H1 (cell line): ENCODE data around the gene AP2A2. TPM values are rescaled to one million over a fixed set of nuclear protein-coding genes. Genes with fewer than 3 reads are reported as not detected.

Source experiments
- CHD2 ChIP-seq: IDR thresholded peaks from 2 replicates; pipeline ENCODE4 v1.6.1; 2012; ENCODE audit warnings: low read length, improper control_type of control experiment
- CTCF ChIP-seq, 3 experiments: IDR thresholded peaks; 1 replicate in 2 of 3; 2 replicates in 1 of 3; pipeline versions ENCODE4 v1.5.1 to v1.6.1; 2011; ENCODE audit warnings: low read length in 3 of 3, mild to moderate bottlenecking in 3 of 3, inconsistent platforms in 2 of 3, low read depth in 1 of 3, moderate library complexity in 1 of 3; ENCODE audit not compliant: insufficient read depth in 1 of 3; ENCODE audit errors: control extremely low read depth in 1 of 3
- NANOG ChIP-seq: IDR thresholded peaks from 2 replicates; pipeline ENCODE4 v1.6.1; 2011; ENCODE audit warnings: low read length, low read depth, mild to moderate bottlenecking, inconsistent platforms; ENCODE audit not compliant: insufficient read depth, poor library complexity, severe bottlenecking
- POU5F1 ChIP-seq: IDR thresholded peaks from 2 replicates; pipeline ENCODE4 v1.6.1; 2011; ENCODE audit warnings: low read depth, mild to moderate bottlenecking, low read length, moderate library complexity
- TAF7 ChIP-seq: optimal IDR thresholded peaks from 2 replicates; pipeline ENCODE3; 2011; ENCODE audit warnings: low read depth, mild to moderate bottlenecking, inconsistent platforms, low read length, moderate library complexity, borderline replicate concordance
- polyA plus RNA-seq, 7 experiments: library from polyadenylated mRNA; depleted of rRNA in 3 of 7; stranded (reverse) in 5 of 7; unstranded in 2 of 7; fragments of >200 nt in 5 of 7; fragments of 200-250 nt in 2 of 7; gene quantifications; 1 replicate in 5 of 7; 2 replicates in 1 of 7; 4 replicates in 1 of 7; pipeline versions ENCODE4 v1.2.1 to v1.2.3, GENCODE V29; 2011 to 2013; ENCODE audit warnings: missing spikeins in 2 of 7, mixed read lengths in 2 of 7
- total RNA-seq: library from RNA; stranded (reverse); fragmentation: NEBNext Ultra II Directional; extraction: Animal tissue kit (Norgen Biotek cat#: 25700); gene quantifications from 2 replicates; pipeline ENCODE4 v1.2.1, GENCODE V29; 2021

AP2A2 gene
- total and polyA plus RNA-seq, 2 of the 8 experiments (the other 6 are each of a cell fraction or from before 2014, with no cell fraction given): 50.0 to 65.0 TPM

DNA sequence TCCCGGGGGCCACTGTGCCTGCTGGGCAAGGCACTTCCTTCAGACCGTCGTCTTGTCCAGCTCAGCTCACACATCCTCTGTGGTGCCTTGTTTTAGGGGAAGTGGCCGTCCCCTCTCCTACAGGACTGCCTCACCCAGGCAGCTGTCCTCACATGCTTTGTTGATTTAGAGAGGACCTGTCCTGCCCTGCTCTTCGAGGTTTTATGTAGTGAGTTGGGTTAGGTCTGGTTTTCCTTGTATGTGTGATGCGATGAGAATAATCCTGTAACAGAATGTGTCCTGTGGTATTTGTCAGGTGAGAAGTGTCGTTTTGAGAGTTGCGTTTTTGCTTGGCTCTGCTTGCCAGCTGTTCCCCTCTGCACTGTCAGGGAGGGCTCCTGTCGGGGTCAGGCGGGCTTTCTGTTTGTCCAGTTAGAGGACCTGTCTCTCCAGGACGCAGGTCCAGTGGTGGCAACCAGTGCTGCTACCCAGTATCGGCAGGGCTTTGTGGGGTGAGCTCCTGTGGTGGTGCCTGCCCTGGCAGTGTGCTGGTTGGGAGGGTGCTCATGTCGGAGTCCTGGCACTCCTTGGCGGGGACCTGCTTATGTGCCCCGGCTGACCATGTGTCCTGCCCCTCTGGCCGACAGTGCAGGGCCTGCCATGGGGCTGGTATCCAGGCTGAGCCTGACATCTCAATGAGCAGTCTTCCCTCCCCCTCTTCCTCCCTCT lies 69.5 kb downstream of the AP2A2 start (continued):
- TF ChIP-seq POU5F1: no peak
- no peak for TF ChIP-seq NANOG
- no peak for TF ChIP-seq TAF7
- no peak for TF ChIP-seq CHD2
- TF ChIP-seq CTCF (IDR thresholded peaks at IDR 0.05; ENCODE audit: control extremely low read depth in 1 of 3, insufficient read depth in 1 of 3, low read depth in 1 of 3, low read length in 3 of 3): no peak
